Stimulated activated CD8-positive, alpha-beta memory T cell treated with anti-CD3 and anti-CD28 coated beads, Interleukin-7, amount 100 ng/mL, for 24 hours (primary cell): Measurements from ENCODE around the gene XRCC2.

ENCODE experiments used
- DNase-seq: peaks from one replicate; pipeline ENCODE4 v3.0.0-alpha.2; 2020; ENCODE audit warnings: low read depth

The XRCC2 gene

GRCh38 chr7:152608656-152609055 is 67.3 kb downstream of the XRCC2 start:
- no peak for DNase-seq

- DNase-seq = no peak
Measured at GRCh38 chr7:152608208-152608607, 67.7 kb downstream of the XRCC2 start.

- no peak for DNase-seq
Measured at GRCh38 chr7:152607007-152607406, 68.9 kb downstream of the XRCC2 start.

- no peak for DNase-seq
Measured at GRCh38 chr7:152602962-152603361, 73.0 kb downstream of the XRCC2 start.

GRCh38 chr7:152601305-152601798 is 74.6 kb downstream of the XRCC2 start:
- no peak for DNase-seq

GRCh38 chr7:152600266-152600665 is 75.7 kb downstream of the XRCC2 start:
- no peak for DNase-seq

- no peak for DNase-seq
Measured at GRCh38 chr7:152597507-152597906, 78.4 kb downstream of the XRCC2 start.

GRCh38 chr7:152596824-152597223 is 79.1 kb downstream of the XRCC2 start:
- no peak for DNase-seq
